HG03342 (cell line): ENCODE data around the gene COPE.

ENCODE experiments used
- ATAC-seq: cut with Tn5 transposase; IDR thresholded peaks from one replicate; pipeline ENCODE4 v1.9.1; 2021; ENCODE audit warnings: mild to moderate bottlenecking, moderate library complexity; ENCODE audit not compliant: unreplicated experiment

Gene COPE

GRCh38 chr19:18853755-18854427, 65.3 kb downstream of the COPE start:
- no peak for ATAC-seq

DNA sequence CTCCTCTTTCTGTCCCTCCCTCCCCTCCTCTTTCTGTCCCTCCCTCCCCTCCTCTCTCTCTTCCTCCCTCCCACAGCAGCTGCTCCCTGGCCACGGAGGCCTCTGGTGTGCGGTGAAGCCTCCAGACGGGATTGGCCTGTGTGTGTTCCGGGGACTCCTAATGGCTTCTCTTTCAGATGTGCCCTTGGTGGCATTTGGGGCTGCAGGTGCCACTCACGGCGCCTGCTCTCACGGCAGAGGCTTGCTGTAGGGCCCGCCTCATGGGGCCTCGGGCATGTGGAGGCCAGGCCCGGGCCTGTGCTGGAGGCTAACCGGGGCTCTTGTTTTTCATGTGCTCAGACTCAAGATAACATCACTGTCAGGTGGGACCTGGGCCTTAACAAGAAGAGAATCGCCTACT, 66.5 kb downstream of the COPE start:
- no peak for ATAC-seq

GRCh38 chr19:18851673-18852325, 67.4 kb downstream of the COPE start:
- no peak for ATAC-seq

- ATAC-seq, result no peak
Observed at GRCh38 chr19:18850471-18851375, 68.5 kb downstream of the COPE start.

DNA sequence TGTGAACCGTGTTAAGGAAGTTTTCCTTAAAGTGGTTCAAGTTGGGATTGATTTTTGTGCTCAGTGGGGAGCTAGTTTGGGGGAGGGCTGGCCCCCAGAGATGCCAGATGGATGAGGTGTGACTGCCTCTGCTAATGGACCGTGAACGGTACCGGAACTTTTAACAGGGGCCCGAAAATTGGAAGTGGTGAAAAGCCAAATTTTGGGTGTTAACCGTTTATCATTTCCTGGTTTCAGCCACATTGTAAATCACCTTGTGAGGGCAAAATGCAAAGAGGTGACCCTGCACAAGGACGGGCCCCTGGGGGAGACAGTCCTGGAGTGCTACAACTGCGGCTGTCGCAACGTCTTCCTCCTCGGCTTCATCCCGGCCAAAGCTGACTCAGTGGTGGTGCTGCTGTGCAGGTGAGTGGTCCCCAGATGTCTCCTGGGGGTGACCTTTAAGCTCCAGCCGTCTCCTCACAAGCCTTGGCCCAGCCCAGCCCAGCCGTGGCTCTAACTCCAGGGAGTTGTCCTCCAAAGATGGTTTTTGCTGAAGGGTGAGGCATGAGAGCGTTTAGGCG, 69.3 kb downstream of the COPE start:
- ATAC-seq, result no peak
